ENCODE results near the gene KIF7.
"Not testable (repeated sequence)": the region's sequence is repeated elsewhere in the genome, so short reads cannot be mapped to it uniquely, and the experiment has no call there.

KIF7 gene

GRCh38 chr15:89654847-89655805 lies at the start of gene KIF7:
Gene KIF7, minus strand, starts transcription at chr15:89655467. Its CDS starts 2,537 bp downstream, at chr15:89652930.
- H3K4me1 ChIP-seq (ENCODE audit: insufficient read depth, low read length): peaks cover 5% of the 10 kb centered on the region
- peak within 1 kb of the TSS; percentile 41 for H3K9ac ChIP-seq (ENCODE audit: low read length)
- no peaks in the 10 kb centered on the region for H3K27me3 ChIP-seq (ENCODE audit: control insufficient read depth in 1 of 2, insufficient read depth in 2 of 2, low read length in 2 of 2)
- H3K27ac ChIP-seq (ENCODE audit: low read depth, low read length): peak within 1 kb of the TSS; percentile 58
- no peaks in the 10 kb centered on the region for H3K36me3 ChIP-seq (ENCODE audit: insufficient read depth, low read length)
- peak within 1 kb of the TSS; percentile 70 to 77 for H3K4me3 ChIP-seq (ENCODE audit: low read depth in 1 of 2, low read length in 2 of 2)
- H3K9me3 ChIP-seq (ENCODE audit: low read length): no peaks in the 10 kb centered on the region

GRCh38 chr15:89704411-89704810 lies 49.1 kb upstream of the KIF7 start:
- Histone ChIP-seq H3K9ac (ENCODE audit: low read length) (no peak overlapping the region), H3K36me3 (ENCODE audit: insufficient read depth, low read length) (no peaks in the 10 kb centered on the region), H3K9me3 (ENCODE audit: low read length) (no peaks in the 10 kb centered on the region), H3K27me3 (ENCODE audit: control insufficient read depth in 1 of 2, insufficient read depth in 2 of 2, low read length in 2 of 2) (peaks cover 4 to 5% of the 10 kb centered on the region in 2 donors), H3K4me1 (ENCODE audit: insufficient read depth, low read length) (no peaks in the 10 kb centered on the region), H3K27ac (ENCODE audit: low read depth, low read length) (no peak overlapping the region), H3K4me3 (ENCODE audit: low read depth in 1 of 2, low read length in 2 of 2) (no peak overlapping the region)

- no peaks in the 10 kb centered on the region for H3K36me3 ChIP-seq (ENCODE audit: insufficient read depth, low read length)
Measured at GRCh38 chr15:89695198-89695597, 39.9 kb upstream of the KIF7 start.

GRCh38 chr15:89693696-89694095 lies 38.4 kb upstream of the KIF7 start:
- H3K36me3 ChIP-seq (ENCODE audit: insufficient read depth, low read length): no peaks in the 10 kb centered on the region
- H3K4me1 ChIP-seq (ENCODE audit: insufficient read depth, low read length): peaks cover 7% of the 10 kb centered on the region
- no peak overlapping the region for H3K9ac ChIP-seq (ENCODE audit: low read length)
- H3K9me3 ChIP-seq (ENCODE audit: low read length): no peaks in the 10 kb centered on the region
- no peaks in the 10 kb centered on the region for H3K27me3 ChIP-seq (ENCODE audit: control insufficient read depth in 1 of 2, insufficient read depth in 2 of 2, low read length in 2 of 2)
- no peak overlapping the region for H3K27ac ChIP-seq (ENCODE audit: low read depth, low read length)
- H3K4me3 ChIP-seq (ENCODE audit: low read depth in 1 of 2, low read length in 2 of 2): no peak overlapping the region

More at GRCh38 chr15:89695198-89695597, 39.9 kb upstream of the KIF7 start:
- Histone ChIP-seq H3K27me3 (ENCODE audit: control insufficient read depth in 1 of 2, insufficient read depth in 2 of 2, low read length in 2 of 2) (no peaks in the 10 kb centered on the region), H3K9ac (ENCODE audit: low read length) (no peak overlapping the region), H3K4me1 (ENCODE audit: insufficient read depth, low read length) (no peaks in the 10 kb centered on the region), H3K27ac (ENCODE audit: low read depth, low read length) (no peak overlapping the region), H3K4me3 (ENCODE audit: low read depth in 1 of 2, low read length in 2 of 2) (no peak overlapping the region), H3K9me3 (ENCODE audit: low read length) (no peaks in the 10 kb centered on the region)

GRCh38 chr15:89693091-89693490 lies 37.8 kb upstream of the KIF7 start:
- H3K4me1 ChIP-seq (ENCODE audit: insufficient read depth, low read length): peaks cover 7% of the 10 kb centered on the region
- H3K9ac ChIP-seq (ENCODE audit: low read length): no peak overlapping the region
- H3K36me3 ChIP-seq (ENCODE audit: insufficient read depth, low read length): no peaks in the 10 kb centered on the region
- no peaks in the 10 kb centered on the region for H3K27me3 ChIP-seq (ENCODE audit: control insufficient read depth in 1 of 2, insufficient read depth in 2 of 2, low read length in 2 of 2)
- no peaks in the 10 kb centered on the region for H3K9me3 ChIP-seq (ENCODE audit: low read length)
- H3K27ac ChIP-seq (ENCODE audit: low read depth, low read length): no peak overlapping the region
- no peak overlapping the region for H3K4me3 ChIP-seq (ENCODE audit: low read depth in 1 of 2, low read length in 2 of 2)

GRCh38 chr15:89690276-89691218 lies 35.3 kb upstream of the KIF7 start, which contains the start of the genes PEX11A and WDR93:
Gene PEX11A, minus strand, starts transcription at chr15:89690754. Its CDS starts 122 bp downstream, at chr15:89690632.
Gene WDR93, plus strand, starts transcription at chr15:89690811. Its CDS starts 10,936 bp downstream, at chr15:89701747.
- H3K36me3 ChIP-seq (ENCODE audit: insufficient read depth, low read length): peaks cover 4% of the 10 kb centered on the region
- peak within 1 kb of the TSS; percentile 50 for H3K9ac ChIP-seq (ENCODE audit: low read length)
- peak within 1 kb of the TSS; percentile 57 for H3K27ac ChIP-seq (ENCODE audit: low read depth, low read length)
- peak within 1 kb of the TSS; percentile 68 to 80 for H3K4me3 ChIP-seq (ENCODE audit: low read depth in 1 of 2, low read length in 2 of 2)
- no peaks in the 10 kb centered on the region for H3K27me3 ChIP-seq (ENCODE audit: control insufficient read depth in 1 of 2, insufficient read depth in 2 of 2, low read length in 2 of 2)
- peaks cover 7% of the 10 kb centered on the region for H3K4me1 ChIP-seq (ENCODE audit: insufficient read depth, low read length)
- no peaks in the 10 kb centered on the region for H3K9me3 ChIP-seq (ENCODE audit: low read length)

GRCh38 chr15:89689930-89690275 lies 34.6 kb upstream of the KIF7 start:
- not testable (repeated sequence) for H3K36me3 ChIP-seq (ENCODE audit: insufficient read depth, low read length); H3K4me1 ChIP-seq (ENCODE audit: insufficient read depth, low read length); H3K27me3 ChIP-seq (ENCODE audit: control insufficient read depth in 1 of 2, insufficient read depth in 2 of 2, low read length in 2 of 2); H3K9me3 ChIP-seq (ENCODE audit: low read length)
- peak overlapping the region; percentile 68 to 80 for H3K4me3 ChIP-seq (ENCODE audit: low read depth in 1 of 2, low read length in 2 of 2)
- peak overlapping the region; percentile 50 for H3K9ac ChIP-seq (ENCODE audit: low read length)
- peak overlapping the region; percentile 57 for H3K27ac ChIP-seq (ENCODE audit: low read depth, low read length)

- Histone ChIP-seq H3K4me1 (ENCODE audit: insufficient read depth, low read length) (peaks cover 7% of the 10 kb centered on the region), H3K36me3 (ENCODE audit: insufficient read depth, low read length) (peaks cover 21% of the 10 kb centered on the region), H3K27me3 (ENCODE audit: control insufficient read depth in 1 of 2, insufficient read depth in 2 of 2, low read length in 2 of 2) (no peaks in the 10 kb centered on the region)
Measured at GRCh38 chr15:89686522-89686921, 31.3 kb upstream of the KIF7 start.

GRCh38 chr15:89685995-89686394 lies 30.7 kb upstream of the KIF7 start:
- no peak overlapping the region for H3K9ac ChIP-seq (ENCODE audit: low read length)
- no peaks in the 10 kb centered on the region for H3K9me3 ChIP-seq (ENCODE audit: low read length)
- no peak overlapping the region for H3K27ac ChIP-seq (ENCODE audit: low read depth, low read length)
- peaks cover 12% of the 10 kb centered on the region for H3K4me1 ChIP-seq (ENCODE audit: insufficient read depth, low read length)
- H3K4me3 ChIP-seq (ENCODE audit: low read depth in 1 of 2, low read length in 2 of 2): no peak overlapping the region
- H3K27me3 ChIP-seq (ENCODE audit: control insufficient read depth in 1 of 2, insufficient read depth in 2 of 2, low read length in 2 of 2): no peaks in the 10 kb centered on the region
- peaks cover 21% of the 10 kb centered on the region for H3K36me3 ChIP-seq (ENCODE audit: insufficient read depth, low read length)

More at GRCh38 chr15:89686522-89686921, 31.3 kb upstream of the KIF7 start:
- Histone ChIP-seq H3K9ac (ENCODE audit: low read length) (no peak overlapping the region), H3K9me3 (ENCODE audit: low read length) (no peaks in the 10 kb centered on the region), H3K4me3 (ENCODE audit: low read depth in 1 of 2, low read length in 2 of 2) (no peak overlapping the region), H3K27ac (ENCODE audit: low read depth, low read length) (no peak overlapping the region)

- Histone ChIP-seq H3K4me1 (ENCODE audit: insufficient read depth, low read length) (peaks cover 19% of the 10 kb centered on the region), H3K9me3 (ENCODE audit: low read length) (no peaks in the 10 kb centered on the region), H3K9ac (ENCODE audit: low read length) (no peak overlapping the region), H3K27me3 (ENCODE audit: control insufficient read depth in 1 of 2, insufficient read depth in 2 of 2, low read length in 2 of 2) (no peaks in the 10 kb centered on the region), H3K27ac (ENCODE audit: low read depth, low read length) (peak overlapping the region; percentile 41), H3K4me3 (ENCODE audit: low read depth in 1 of 2, low read length in 2 of 2) (peak overlapping the region in 1 of 2 donors; percentile 2), H3K36me3 (ENCODE audit: insufficient read depth, low read length) (peaks cover 19% of the 10 kb centered on the region)
Measured at GRCh38 chr15:89681146-89681545, 25.9 kb upstream of the KIF7 start.

- Histone ChIP-seq H3K4me1 (ENCODE audit: insufficient read depth, low read length) (peaks cover 19% of the 10 kb centered on the region), H3K36me3 (ENCODE audit: insufficient read depth, low read length) (peaks cover 16% of the 10 kb centered on the region), H3K4me3 (ENCODE audit: low read depth in 1 of 2, low read length in 2 of 2) (peak overlapping the region in 1 of 2 donors; percentile 2), H3K27me3 (ENCODE audit: control insufficient read depth in 1 of 2, insufficient read depth in 2 of 2, low read length in 2 of 2) (no peaks in the 10 kb centered on the region), H3K9me3 (ENCODE audit: low read length) (no peaks in the 10 kb centered on the region), H3K9ac (ENCODE audit: low read length) (no peak overlapping the region), H3K27ac (ENCODE audit: low read depth, low read length) (peak overlapping the region; percentile 41)
Measured at GRCh38 chr15:89680282-89680873, 25.1 kb upstream of the KIF7 start.
